GM12801 (cell line): ENCODE measurements around the gene PARVA.

Experiments
- TF ChIP-seq, protein P1 (sequence below): IDR thresholded peaks from one replicate; pipeline ENCODE4 v1.5.1; 2011; ENCODE audit warnings: control low read depth; ENCODE audit not compliant: insufficient read length; ENCODE audit errors: extremely low read depth

Gene PARVA

DNA sequence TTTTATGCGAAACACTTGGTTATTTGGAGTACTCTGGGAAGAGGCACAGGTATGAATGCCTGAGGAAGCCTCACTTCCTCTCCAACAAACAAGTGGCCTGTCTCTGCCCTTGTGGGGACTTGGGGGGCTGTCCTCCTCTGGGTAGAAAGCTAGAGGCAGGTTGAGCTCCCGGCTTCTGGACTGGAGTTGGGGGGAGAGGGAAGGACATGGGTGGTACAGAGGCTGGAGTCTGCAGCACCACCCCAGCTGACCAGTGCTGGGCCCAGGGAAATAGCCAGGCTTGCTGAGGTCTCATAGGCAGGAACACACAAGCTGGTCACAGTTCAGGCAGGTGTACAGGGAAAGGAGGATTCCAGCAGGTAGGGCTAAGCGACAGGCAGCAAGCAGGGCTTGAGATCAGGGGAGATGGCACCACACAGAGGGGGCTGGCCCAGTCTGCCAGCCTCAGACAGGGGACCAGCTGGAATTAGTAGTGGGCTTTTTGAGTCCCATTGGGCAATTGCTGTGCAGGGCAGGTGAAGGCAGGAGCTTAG lies 161.6 kb downstream of the PARVA start:
- TF ChIP-seq, protein P1, sequence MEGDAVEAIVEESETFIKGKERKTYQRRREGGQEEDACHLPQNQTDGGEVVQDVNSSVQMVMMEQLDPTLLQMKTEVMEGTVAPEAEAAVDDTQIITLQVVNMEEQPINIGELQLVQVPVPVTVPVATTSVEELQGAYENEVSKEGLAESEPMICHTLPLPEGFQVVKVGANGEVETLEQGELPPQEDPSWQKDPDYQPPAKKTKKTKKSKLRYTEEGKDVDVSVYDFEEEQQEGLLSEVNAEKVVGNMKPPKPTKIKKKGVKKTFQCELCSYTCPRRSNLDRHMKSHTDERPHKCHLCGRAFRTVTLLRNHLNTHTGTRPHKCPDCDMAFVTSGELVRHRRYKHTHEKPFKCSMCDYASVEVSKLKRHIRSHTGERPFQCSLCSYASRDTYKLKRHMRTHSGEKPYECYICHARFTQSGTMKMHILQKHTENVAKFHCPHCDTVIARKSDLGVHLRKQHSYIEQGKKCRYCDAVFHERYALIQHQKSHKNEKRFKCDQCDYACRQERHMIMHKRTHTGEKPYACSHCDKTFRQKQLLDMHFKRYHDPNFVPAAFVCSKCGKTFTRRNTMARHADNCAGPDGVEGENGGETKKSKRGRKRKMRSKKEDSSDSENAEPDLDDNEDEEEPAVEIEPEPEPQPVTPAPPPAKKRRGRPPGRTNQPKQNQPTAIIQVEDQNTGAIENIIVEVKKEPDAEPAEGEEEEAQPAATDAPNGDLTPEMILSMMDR, result no peak

GRCh38 chr11:12539572-12539971 lies 162.2 kb downstream of the PARVA start:
- TF ChIP-seq, protein P1, result no peak

DNA sequence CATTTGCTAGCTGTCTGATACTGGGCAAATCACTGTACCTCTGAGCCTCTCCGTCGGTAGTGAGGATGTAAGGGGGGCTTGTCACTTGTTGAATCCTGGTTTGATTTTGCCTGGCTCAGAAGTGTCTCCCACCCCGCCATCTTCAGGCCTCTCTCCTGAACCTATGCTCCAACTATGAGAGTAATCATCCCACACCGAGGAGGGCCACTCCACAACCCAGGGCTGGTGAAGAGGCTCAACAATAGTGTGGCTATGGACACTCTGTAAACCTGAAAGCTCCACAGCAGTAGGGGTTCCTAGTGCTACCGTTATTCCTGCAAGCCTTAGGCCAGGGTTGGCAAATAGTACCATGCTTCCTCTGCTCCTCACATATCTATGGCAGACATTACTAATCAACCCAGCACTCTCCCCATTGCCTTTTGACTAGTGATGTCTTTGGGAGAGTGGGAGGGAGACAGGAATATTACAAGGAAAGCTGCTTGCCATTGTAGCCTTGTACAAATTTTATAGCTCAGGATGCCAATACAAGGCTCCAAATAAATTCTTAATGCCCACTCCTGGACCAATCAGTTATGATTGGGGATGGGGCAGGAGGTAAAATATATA lies 162.8 kb downstream of the PARVA start:
- TF ChIP-seq, protein P1, result no peak

GRCh38 chr11:12540913-12541582 lies 163.7 kb downstream of the PARVA start:
- TF ChIP-seq, protein P1, result no peak

DNA sequence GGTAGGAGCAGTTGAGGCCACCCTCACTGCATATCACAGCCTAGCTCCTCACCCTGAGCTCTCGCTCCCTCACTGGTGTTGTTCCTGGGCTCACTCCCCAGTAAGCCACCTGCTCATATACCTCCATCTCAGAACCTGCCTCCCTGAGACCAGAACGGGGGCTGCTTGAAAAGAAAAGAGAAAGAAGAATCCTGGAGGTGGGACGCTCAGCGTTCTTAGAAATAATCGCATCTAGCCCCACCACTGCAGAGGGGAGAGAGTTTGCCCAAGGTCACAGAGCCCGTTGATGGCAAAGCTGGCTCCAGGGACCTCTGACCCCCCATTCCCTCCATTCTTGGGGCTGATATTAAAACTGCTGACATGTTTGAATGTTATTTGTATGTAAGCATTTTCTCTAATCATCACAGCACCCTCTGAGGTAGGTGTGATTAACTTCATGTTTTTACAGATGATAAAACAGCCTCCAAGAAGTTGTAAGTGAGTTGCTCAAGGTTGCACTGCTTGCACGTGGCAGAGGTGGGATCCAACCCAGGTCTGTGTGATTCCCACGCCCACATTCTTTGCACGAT lies 164.3 kb downstream of the PARVA start:
- TF ChIP-seq, protein P1, result no peak

DNA sequence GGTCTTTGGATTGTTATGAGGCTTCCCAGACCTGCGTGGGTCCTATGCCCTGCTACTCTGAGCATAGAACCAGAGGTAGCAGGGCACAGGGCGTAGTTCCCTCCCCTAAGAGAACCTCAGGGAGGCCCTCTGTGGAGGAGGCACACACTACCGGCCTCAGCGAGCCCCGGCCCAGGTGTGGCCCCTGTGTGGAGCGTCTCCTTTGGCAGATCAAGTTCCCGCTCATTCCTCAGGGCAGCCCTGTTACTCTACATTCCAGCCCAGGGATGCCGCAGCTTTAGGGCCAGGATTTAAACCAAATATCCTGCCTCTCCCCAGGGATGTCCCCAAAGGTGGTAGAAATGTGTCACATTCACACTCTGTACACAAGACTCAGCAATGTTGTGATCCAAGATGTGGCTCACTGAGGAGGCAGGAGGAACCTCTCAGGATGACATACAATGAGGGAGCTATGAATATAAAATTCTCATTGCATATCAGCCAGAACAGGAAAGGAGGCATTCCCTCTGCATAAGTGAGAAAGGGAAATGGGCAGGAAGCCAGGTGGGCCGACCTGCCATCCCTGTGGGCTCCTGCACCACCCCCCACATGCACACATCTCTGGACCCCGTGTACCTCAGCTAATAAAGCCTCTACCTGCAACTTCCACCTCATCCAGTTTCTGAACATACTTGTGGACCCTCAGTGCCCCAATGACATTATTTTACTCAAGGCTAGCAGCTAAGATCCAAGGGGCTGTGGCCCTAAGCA lies 165.0 kb downstream of the PARVA start:
- TF ChIP-seq, protein P1, result no peak
